SK-N-MC (cell line): ENCODE results near the gene TSPAN2.

ENCODE experiments used
- EZH2 ChIP-seq: fragments of 200-600 bp; sonication (generic); IDR thresholded peaks from one replicate; pipeline ENCODE4 v1.6.1; 2017; ENCODE audit warnings: antibody characterized with exemption
- POLR2AphosphoS5 ChIP-seq: IDR thresholded peaks from 2 replicates; pipeline ENCODE4 v1.6.1; 2012; ENCODE audit warnings: mild to moderate bottlenecking, low read depth, low read length, borderline replicate concordance

- no peak for TF ChIP-seq EZH2
- TF ChIP-seq POLR2AphosphoS5: no peak
Measured at GRCh38 chr1:115036814-115037507, 52.3 kb downstream of the TSPAN2 start.
